ENCODE results near the gene AGAP1.

- TF ChIP-seq CTCF (IDR thresholded peaks at IDR 0.05), result no peak
- TF ChIP-seq POLR2A (IDR thresholded peaks at IDR 0.05), result no peak
Observed at GRCh38 chr2:235711527-235711926, 217.7 kb downstream of the AGAP1 start.
